A549 (cell line): ENCODE data around the gene COX6B1.
"Not testable (repeated sequence)": the region's sequence is repeated elsewhere in the genome, so short reads cannot be mapped to it uniquely, and the experiment has no call there.

Source experiments
- FOSB ChIP-seq: fragments of 250-450 bp; sonication (Bioruptor Pico); IDR thresholded peaks from 2 replicates; pipeline ENCODE4 v1.5.0; 2020; ENCODE audit warnings: mild to moderate bottlenecking, moderate library complexity
- POLR2A ChIP-seq: IDR thresholded peaks from 2 replicates; pipeline ENCODE4 v1.6.1; 2012; ENCODE audit warnings: mild to moderate bottlenecking, low read length
- TF ChIP-seq, protein P1 (sequence below): fragments of >200 bp; sonication (Bioruptor Twin); formaldehyde crosslinking; IDR thresholded peaks from 3 replicates; pipeline ENCODE4 v1.5.1; 2016

DNA sequence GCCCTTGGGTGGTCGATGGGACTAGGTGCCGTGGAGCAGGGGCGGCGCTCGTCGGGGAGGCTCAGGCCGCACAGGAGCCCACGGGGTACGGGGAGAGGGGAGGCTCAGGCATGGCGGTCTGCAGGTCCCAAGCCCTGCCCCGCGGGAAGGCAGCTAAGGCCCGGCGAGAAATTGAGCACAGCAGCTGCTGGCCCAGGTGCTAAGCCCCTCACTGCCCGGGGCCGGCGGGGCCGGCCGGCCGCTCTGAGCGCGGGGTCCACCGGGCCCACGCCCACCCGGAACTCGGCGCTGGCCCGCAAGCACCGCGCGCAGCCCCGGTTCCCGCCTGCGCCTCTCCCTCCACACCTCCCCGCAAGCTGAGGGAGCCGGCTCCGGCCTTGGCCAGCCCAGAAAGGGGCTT, 43.0 kb downstream of the COX6B1 start:
- TF ChIP-seq, protein P1, sequence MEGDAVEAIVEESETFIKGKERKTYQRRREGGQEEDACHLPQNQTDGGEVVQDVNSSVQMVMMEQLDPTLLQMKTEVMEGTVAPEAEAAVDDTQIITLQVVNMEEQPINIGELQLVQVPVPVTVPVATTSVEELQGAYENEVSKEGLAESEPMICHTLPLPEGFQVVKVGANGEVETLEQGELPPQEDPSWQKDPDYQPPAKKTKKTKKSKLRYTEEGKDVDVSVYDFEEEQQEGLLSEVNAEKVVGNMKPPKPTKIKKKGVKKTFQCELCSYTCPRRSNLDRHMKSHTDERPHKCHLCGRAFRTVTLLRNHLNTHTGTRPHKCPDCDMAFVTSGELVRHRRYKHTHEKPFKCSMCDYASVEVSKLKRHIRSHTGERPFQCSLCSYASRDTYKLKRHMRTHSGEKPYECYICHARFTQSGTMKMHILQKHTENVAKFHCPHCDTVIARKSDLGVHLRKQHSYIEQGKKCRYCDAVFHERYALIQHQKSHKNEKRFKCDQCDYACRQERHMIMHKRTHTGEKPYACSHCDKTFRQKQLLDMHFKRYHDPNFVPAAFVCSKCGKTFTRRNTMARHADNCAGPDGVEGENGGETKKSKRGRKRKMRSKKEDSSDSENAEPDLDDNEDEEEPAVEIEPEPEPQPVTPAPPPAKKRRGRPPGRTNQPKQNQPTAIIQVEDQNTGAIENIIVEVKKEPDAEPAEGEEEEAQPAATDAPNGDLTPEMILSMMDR: not testable (repeated sequence)
- not testable (repeated sequence) for TF ChIP-seq FOSB (CRISPR knock-in tag); POLR2A
